GM18526 (cell line): ENCODE results near the gene PIGU.

Source experiments
- POLR2A ChIP-seq: IDR thresholded peaks from 3 replicates; pipeline ENCODE4 v1.6.1; 2011; ENCODE audit not compliant: insufficient read length; ENCODE audit errors: extremely low read depth

The PIGU gene, protein sequence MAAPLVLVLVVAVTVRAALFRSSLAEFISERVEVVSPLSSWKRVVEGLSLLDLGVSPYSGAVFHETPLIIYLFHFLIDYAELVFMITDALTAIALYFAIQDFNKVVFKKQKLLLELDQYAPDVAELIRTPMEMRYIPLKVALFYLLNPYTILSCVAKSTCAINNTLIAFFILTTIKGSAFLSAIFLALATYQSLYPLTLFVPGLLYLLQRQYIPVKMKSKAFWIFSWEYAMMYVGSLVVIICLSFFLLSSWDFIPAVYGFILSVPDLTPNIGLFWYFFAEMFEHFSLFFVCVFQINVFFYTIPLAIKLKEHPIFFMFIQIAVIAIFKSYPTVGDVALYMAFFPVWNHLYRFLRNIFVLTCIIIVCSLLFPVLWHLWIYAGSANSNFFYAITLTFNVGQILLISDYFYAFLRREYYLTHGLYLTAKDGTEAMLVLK

DNA sequence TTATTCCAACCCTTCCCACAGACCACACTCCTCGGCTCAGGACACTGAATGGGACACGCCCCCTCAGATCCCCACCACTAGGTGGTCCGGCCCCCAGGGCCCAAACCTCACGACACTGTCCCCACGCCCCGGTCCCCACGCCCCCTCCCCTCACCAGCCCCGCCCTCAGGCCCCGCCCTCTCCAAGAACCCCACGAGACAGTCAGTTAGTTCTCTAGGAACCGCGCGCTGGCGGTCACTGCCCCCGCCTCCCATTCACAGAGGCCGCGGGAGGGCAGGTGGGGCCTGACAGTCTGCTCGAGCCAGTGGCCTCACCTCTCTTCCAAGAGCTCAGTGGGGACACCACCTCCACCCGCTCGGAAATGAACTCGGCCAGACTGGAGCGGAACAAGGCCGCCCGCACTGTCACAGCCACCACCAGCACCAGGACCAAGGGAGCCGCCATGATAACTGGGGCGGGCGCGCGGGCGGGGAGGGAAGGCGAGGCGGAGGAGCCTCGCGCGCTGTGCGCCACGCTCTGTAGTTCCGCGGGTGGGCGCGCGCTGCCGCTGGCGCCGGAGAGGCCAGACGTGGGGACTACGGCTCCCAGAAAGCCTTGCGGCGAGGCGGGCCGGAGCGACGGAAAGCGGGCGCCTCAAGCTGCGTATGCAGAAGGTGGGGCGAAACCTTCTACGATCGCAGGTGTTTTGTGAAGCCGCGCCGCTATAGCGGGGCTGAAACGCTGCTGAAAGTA lies at the start of gene PIGU:
PIGU (minus strand) TSS at position 451 of the 732 bp plus-strand sequence; CDS start at position 444, 7 bp downstream.
- TF ChIP-seq POLR2A, result peak; percentile 79

DNA sequence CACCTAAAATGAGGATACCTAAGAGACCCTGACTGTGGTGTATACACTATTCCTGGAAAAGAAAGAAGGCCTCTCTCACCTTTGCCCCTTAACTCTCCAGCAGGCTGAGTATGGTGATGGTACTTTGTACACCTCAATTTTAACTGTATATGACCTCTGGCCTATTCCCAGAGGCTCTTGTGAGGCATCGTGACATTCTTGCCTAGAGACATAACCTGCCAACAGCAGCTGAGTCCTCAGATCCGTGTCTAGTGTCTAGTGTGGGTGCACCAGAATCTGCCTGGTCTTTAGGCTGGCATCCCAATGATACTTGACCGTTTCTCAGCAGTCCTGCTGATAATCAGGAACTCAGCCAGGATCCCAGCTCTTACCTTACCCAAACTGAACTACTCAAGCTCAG lies 47.3 kb upstream of the PIGU start:
- TF ChIP-seq POLR2A, result no peak

DNA sequence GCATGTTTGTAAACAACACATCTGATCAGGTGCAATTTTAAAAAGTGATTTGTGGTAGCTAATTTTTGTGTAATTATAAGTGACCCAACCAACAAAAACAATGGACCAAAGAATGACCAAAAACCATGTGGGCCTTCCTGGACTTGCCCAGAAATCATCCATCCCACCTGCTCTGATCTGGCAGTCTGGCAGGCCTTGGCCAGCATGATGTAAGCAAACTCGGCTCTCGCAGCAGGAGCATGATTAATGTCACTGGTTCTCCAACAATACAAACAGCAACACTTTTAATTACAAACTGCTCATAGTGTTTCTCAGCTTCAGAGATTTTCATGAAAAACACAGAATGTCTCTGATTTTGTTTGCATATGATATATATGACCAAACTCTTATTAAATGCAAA lies 43.4 kb upstream of the PIGU start:
- no peak for TF ChIP-seq POLR2A

DNA sequence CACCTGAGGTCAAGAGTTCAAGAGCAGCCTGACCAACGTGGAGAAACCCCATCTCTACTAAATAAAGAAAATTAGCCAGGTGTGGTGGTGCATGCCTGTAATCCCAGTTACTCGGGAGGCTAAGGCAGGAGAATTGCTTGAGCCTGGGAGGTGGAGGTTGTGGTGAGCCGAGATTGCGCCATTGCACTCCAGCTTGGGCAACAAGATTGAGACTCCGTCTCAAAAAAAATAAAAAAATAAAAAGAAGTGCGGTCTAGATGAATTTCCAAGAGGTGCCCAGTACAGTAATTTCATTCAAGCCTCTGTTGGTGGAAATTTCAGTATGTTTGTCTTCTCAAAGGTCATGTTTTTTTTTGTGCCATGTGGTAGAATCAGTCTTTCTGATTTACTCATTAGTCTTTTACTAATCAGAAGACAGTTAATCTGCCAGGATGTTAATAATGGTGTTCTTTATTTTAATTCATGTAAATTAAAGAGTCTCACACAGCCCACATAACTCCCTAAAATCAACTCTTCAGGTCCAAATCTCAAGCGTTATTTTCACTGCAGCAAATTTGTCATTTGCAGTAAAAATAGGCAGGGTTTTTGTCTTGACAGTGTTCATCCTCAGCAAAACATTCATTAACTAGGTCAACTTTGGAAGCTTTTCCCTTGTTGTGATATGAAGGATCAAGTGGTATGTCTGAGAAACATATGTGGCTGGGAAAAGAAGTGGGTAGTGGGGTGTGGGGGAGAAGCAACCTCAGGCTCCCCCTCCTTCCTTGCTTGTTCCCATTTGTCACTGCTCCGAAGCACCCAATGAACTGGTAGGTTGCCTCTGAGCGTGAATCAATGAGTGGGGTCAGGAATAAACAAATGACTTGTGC lies 40.6 kb upstream of the PIGU start:
- TF ChIP-seq POLR2A, result no peak

DNA sequence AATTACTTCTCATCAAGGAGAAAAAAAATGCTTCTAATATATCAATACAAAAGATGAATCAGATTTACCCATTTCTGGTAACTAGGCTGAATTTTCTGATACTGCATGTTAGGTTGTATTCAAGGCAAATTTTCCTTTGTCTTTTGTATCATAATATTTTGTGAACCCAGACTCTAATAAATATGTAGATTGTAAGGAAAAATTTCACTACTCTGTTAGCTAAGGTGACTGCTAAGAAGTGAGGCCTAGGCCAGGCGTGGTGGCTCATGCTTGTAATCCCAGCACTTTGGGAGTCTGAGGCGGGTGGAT lies 40.0 kb upstream of the PIGU start:
- TF ChIP-seq POLR2A, result no peak

DNA sequence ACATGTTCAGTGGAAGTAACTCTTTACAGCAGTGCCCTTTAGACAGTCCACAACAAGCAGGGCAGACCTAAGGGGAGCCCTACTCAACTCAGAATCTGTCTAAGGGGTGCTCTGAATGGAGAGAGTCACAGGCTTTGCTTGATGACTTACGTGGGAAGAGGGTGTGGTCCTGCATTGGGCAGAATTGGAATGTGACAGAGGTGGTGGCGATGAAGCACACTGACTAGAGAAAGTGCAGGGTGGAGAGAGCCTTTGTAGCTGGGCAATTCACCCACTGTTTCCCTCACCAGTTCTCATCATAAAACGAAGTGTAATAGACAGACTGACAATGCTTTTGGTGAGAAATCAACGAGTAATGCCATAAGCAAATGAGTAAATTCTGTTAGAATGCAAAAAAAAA lies 38.5 kb upstream of the PIGU start:
- no peak for TF ChIP-seq POLR2A

DNA sequence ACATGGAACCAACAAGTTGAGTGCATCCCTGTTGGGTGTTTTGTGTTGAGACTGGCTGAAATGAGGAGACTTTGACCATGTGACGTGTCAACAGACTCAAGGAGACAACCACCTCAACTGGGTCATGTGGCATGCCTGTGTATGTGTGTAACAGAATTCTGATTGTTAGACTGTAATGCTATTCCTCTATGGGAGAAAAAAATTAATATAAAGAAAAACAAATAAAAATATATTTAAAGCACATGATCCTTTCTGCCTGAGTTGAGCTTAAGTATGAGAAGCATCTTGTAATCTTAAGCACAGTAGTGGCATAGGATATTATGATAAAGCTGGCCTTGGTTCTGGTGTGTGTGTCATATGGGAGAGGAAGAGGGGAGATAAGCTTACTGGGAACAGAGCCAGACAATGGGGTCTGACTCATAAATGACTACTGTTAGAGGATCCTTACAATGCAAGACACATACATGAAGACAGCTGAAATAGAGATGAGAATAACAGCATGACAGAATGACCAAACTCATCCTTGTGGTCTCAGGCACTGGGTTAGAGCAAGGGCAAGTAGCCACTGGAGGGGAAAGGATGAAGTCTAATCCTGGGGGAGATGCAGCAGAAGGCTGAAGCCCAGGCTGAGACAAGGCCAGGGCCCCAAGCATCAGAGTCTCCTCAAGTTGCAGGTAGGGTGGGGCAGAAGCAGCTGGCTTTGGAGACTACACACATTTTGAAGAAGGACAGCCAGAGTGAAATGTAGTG lies 36.5 kb upstream of the PIGU start:
- TF ChIP-seq POLR2A, result no peak

DNA sequence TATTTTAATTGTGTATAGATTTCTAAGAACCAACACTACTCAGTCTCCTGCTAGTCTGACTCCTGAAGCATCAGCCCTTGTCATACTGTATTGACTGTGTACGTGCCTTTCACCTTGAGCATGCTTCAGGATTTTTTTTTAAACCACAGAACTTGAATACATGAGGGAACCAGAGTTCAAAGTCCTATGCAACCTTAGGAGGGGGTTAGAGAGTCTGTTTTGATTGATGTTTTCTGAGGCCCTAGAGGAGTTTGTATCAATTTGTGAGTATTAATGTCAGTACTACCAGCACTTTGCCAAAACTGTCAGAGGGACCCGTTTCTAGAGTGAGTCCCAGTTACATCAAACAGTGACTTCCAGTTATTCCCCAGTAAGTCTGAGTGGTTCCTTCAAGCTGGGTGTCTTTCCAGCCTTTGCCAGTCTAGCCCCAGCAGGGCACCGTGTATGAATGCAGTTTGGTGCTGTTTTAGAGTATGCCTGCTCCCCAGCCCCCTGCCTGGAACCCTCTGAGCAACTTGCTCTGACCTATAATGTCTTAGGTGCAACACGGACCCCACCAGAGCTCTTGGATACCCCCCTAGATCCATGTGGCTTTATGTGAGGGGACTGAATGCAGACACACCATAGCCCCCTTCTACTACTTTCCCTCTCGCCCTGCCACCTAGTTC lies 35.8 kb upstream of the PIGU start:
- TF ChIP-seq POLR2A, result no peak

DNA sequence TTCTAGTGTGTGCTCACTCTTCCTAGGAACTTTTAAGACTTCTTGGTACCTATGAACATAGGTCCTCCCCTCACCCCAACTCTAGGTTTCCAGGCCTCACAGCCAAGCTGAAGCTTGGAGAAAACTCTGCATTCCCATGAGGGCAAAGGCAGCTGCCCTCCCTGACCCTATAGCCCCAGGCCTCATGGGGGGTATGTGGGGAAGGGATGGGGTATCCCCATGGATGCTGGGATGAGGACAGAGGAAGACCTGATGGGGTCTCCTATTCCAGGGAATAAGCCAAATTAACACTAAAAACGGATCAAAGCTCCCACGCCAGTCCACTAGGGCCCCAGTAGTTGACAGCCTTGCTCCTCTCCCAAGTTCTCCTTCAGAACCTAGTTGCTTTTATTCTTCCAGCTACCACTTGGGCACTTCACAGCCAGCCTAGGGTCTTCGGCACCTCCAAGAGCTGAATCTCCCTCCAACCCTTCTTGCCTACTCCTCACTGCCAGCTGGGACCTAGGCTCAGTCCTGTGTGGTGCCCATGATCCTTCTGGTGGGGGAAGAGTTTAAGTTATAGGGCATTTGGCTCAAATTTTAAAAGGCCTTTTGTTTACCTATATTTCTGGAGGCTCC lies 35.0 kb upstream of the PIGU start:
- TF ChIP-seq POLR2A, result no peak

DNA sequence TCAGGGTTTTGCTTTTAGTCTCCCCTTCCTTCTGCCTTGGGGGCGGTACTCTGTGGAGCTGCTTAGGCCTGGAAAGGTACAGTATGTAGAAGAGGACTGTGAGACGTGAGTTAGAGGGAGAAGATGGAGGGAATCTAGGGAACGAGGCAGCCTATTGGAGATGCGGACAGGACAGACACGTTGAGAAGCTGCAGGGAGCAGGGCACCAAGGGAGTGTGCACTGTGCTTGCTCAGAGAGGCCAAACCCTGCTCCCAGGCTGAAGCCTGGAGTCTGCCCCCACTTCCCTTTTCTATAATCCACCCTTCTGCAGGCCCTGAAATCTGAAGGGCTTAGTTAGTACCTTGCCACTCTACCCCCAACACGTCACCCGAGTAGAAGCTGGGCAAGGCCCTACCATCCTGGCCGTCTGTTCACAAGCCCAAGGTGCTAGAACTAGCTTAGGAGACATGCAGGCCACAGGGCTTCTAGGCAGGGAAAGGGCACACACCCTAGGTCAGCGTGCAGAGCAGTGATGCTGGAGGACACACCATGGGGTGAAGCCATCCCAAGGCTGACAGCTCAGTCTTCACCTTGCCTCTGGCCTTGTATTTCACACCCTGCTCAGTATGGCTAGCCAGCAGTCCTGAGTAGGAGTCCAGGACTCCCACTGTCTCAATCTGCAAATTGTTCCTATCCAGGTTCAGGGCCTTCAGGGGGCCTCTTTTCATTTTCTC lies 34.1 kb upstream of the PIGU start:
- TF ChIP-seq POLR2A, result no peak

DNA sequence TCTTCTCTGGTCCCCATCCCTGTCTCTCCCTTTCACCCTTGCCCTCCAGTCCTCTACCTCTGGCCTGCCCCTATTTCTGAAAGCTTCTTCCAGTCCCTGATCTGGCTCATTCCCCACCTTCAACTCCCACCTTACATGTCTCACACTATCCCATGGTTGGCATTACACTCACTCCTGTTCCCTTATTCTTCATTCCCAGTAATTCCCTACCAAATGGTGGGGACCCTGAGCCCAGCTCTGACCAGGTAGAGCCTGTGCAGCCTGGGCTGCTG lies 33.6 kb upstream of the PIGU start:
- no peak for TF ChIP-seq POLR2A

DNA sequence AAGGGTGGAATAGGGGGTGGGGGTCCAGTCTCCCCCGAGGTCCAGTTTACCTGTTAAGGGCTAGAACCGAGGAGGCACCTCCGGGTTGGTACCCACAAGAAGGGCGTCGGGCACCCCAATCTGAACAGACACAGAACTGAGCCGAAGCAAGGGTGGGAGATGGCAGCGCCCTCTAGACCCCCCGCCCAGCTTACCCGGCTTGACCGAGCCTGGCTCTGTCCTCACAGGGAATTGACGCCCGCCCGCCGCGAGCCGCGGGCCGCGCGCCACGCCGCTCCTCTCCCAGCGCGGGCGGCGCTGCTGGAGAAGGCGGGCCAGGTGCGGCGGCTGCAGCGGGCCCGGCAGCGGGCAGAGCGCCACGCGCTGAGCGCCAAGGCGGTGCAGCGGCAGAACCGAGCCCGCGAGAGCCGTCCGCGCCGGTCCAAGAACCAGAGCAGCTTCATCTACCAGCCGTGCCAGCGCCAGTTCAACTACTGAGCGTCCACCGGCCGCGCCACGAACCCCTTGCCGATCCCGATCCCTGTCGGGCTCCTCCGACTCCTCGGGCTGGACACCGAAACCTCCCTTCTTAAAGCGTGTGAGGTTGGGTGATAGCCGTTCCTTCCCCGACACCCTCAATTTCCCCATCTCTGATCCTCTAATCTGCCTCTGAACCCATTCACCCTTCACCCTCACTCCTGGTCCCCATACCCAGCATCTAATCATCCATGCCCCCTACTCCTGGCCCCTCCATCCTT lies 33.1 kb upstream of the PIGU start:
- no peak for TF ChIP-seq POLR2A
